ENCODE data around the gene ZNF629.

The ZNF629 gene

DNA sequence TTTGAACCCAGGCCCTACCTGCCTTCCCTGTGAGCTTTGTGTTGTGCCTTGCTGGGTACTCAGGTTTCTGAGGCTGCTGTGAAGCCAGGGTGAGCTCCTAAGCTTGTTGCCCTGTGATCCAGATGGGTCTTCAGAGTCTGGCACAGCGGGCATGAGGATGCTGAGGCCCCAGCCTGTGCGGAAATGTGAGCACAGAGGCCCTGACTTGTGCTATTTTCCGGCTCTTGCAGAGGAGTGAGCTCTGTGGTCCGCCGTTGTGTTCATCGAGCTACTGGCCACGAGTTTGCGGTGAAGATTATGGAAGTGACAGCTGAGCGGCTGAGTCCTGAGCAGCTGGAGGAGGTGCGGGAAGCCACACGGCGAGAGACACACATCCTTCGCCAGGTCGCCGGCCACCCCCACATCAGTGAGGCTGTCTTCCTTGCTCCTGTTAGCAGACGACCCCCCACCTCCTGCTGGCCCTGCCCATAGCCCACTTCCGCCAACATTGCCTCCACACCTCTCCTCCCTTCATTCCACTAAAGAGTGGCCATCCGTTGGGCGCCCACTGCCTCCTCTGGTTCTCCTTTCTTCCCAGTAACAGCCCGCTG lies 36.0 kb downstream of the ZNF629 start:
- H3K9me3 ChIP-seq (ENCODE audit: low read depth, low read length), result no peaks in the 10 kb centered on the region
- no peak for DNase-seq (ENCODE audit: low read depth, low spot score)
- H3K9ac ChIP-seq (ENCODE audit: insufficient read length), result no peak overlapping the region
- peaks cover 19% of the 10 kb centered on the region; the same call in 1 of the 2 replicates for H3K36me3 ChIP-seq (ENCODE audit: insufficient read depth, low read length)
- no peak for TF ChIP-seq EZH2 (IDR thresholded peaks at IDR 0.05)
- TF ChIP-seq FOXP2 (optimal IDR thresholded peaks at IDR 0.05; ENCODE audit: control extremely low read depth, extremely low read length, insufficient read depth), result no peak
- no peak overlapping the region for H3K4me3 ChIP-seq
- no peak overlapping the region for H3K27ac ChIP-seq

DNA sequence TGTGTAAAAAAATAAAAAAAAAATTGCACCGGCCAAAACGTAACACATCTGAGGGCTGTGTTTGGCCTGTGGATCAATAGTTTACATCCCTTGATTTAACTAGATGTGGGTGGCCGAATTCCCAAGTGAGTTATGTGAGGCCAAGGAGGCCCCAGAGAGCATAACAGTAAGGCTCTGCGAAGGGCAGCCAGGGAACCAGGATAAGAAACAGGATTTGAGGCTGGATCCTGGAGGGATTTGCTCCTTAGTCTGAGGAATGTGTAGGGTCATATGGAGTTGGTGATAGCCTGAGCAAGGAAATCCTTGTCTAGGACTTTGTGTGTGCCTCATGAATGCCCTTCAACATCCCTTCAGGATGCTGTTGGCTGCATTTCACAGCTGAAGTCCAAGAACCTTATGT lies 36.8 kb downstream of the ZNF629 start:
- H3K4me3 ChIP-seq, result no peak overlapping the region
- no peak overlapping the region for H3K9ac ChIP-seq (ENCODE audit: insufficient read length)
- no peak for TF ChIP-seq FOXP2 (optimal IDR thresholded peaks at IDR 0.05; ENCODE audit: control extremely low read depth, extremely low read length, insufficient read depth)
- TF ChIP-seq POLR2AphosphoS5 (IDR thresholded peaks at IDR 0.05; ENCODE audit: borderline replicate concordance, low read depth, low read length), result no peak
- TF ChIP-seq EZH2 (IDR thresholded peaks at IDR 0.05), result no peak

DNA sequence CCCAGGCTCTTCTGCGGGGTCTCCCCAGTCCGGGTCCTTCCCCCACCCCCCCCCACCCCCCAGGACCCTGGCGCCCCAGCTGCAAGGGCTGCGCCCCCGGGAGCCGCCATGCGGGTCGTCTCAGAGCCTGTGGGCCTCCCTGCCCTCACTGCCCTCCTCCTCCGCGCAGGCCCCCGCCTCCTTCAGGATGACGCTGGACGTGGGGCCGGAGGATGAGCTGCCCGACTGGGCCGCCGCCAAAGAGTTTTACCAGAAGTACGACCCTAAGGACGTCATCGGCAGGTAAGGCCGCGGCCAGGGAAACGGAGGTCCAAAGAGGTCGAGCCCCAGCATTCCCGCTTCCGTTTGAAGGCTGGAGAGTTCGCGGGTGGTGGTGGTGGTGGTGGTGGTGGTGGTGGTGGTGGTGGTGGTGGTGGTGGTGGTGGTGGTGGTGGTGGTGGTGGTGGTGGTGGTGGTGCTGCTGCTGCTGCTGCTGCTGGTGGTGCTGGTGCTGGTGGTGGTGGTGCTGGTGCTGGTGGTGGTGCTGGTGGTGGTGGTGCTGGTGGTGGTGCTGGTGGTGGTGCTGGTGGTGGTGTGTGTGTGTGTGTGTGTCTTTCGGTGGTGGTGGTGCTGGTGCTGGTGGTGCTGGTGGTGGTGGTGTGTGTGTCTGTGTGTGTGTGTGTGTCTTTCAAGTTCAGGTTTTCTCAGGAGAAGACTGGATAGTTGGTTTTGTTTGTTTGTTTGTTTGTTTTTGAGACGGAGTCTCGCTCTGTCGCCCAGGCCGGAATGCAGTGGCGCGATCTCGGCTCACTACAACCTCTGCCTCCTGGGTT lies 38.2 kb downstream of the ZNF629 start:
- peak overlapping the region; percentile 77 for H3K9ac ChIP-seq (ENCODE audit: insufficient read length)
- no peaks in the 10 kb centered on the region for H3K9me3 ChIP-seq (ENCODE audit: low read depth, low read length)
- H3K27ac ChIP-seq, result no peak overlapping the region
- H3K36me3 ChIP-seq (ENCODE audit: insufficient read depth, low read length), result peaks cover 18% of the 10 kb centered on the region; the same call in 1 of the 2 replicates
- DNase-seq (ENCODE audit: low read depth, low spot score), result no peak
- H3K4me3 ChIP-seq, result peak overlapping the region; percentile 86
- no peak for TF ChIP-seq FOXP2 (optimal IDR thresholded peaks at IDR 0.05; ENCODE audit: control extremely low read depth, extremely low read length, insufficient read depth)
- no peak for TF ChIP-seq EZH2 (IDR thresholded peaks at IDR 0.05)
- TF ChIP-seq POLR2AphosphoS5 (IDR thresholded peaks at IDR 0.05; ENCODE audit: borderline replicate concordance, low read depth, low read length), result no peak

More for the DNA sequence above, 36.8 kb downstream of the ZNF629 start:
- peaks cover 19% of the 10 kb centered on the region; the same call in 1 of the 2 replicates for H3K36me3 ChIP-seq (ENCODE audit: insufficient read depth, low read length)
- no peaks in the 10 kb centered on the region for H3K9me3 ChIP-seq (ENCODE audit: low read depth, low read length)
- H3K27ac ChIP-seq, result no peak overlapping the region
- DNase-seq (ENCODE audit: low read depth, low spot score), result no peak

DNA sequence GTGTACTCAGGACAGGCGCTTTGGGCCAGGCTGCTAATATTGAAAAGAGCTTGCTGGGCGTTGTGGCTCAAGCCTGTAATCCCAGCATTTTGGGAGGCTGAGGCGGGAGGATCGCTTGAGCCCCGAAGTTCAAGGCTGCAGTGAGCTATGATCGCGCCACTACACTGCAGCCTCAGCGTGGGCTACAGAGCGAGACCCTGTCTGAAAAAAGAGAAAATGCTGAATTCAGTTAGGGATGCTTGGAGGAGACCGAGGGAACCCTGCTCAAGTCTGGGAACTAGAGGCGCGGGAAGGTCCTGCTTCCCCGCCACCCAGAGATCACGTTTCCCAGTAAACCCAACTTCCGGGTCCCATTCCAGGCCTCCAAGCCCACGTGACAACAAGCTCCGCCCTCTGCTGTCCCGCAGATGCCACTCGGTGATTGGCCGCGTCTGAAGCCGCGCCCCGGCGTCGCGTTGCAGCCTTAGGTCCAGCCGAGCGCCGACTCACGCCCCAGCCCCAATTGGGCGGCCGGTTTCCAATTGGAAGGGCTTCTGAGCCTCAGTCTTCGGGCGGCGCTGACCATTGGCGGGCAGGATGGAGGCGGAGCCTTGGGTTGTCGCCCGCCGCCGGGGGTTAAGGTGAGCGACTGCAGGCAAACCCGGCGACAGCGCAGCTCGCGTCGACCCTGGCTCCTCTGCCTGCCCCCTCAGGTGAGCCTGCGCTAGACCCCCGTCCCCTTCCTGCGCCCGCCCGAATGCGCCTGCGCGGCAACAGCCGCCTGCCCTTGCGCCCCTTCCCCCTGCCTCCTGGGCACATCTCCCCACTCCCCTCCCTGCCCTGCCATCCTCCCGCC lies 39.0 kb downstream of the ZNF629 start, which contains the start of gene PHKG2:
TSS of gene PHKG2 (plus strand) at position 627 of the 835 bp plus-strand sequence. CDS start 396 bp downstream, outside the sequence.
- Histone ChIP-seq H3K36me3 (ENCODE audit: insufficient read depth, low read length) (peaks cover 15% of the 10 kb centered on the region; the same call in 1 of the 2 replicates), H3K9ac (ENCODE audit: insufficient read length) (peak within 1 kb of the TSS; percentile 77), H3K4me3 (peak within 1 kb of the TSS; percentile 86), H3K27ac (peak within 1 kb of the TSS; percentile 74), H3K9me3 (ENCODE audit: low read depth, low read length) (no peaks in the 10 kb centered on the region)
- peak; percentile 88 for DNase-seq (ENCODE audit: low read depth, low spot score)
- TF ChIP-seq EZH2 (IDR thresholded peaks at IDR 0.05) (no peak), POLR2AphosphoS5 (IDR thresholded peaks at IDR 0.05; ENCODE audit: borderline replicate concordance, low read depth, low read length) (peak; percentile 85)

DNA sequence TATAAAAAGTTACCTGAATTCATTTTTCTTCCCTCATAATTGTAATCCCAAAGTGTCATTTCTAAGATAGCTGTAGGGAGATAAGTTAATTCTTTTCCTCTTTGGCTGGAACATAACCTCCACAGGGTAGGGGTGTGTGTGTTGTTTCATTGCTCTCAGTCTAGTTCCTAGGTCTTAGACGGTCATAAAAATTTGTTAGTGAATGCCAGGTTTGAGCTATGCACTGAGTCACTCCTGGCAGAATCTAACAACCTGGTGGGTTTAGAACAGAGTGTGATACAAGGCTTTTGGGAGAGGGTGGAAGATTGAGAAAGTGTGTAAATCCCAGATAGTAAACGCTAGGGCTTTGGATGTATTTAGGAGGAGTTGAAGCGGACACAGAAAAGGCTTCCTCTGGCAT lies 39.7 kb downstream of the ZNF629 start:
- Histone ChIP-seq H3K36me3 (ENCODE audit: insufficient read depth, low read length) (peaks cover 12% of the 10 kb centered on the region; the same call in 1 of the 2 replicates), H3K4me3 (no peak overlapping the region)

DNA sequence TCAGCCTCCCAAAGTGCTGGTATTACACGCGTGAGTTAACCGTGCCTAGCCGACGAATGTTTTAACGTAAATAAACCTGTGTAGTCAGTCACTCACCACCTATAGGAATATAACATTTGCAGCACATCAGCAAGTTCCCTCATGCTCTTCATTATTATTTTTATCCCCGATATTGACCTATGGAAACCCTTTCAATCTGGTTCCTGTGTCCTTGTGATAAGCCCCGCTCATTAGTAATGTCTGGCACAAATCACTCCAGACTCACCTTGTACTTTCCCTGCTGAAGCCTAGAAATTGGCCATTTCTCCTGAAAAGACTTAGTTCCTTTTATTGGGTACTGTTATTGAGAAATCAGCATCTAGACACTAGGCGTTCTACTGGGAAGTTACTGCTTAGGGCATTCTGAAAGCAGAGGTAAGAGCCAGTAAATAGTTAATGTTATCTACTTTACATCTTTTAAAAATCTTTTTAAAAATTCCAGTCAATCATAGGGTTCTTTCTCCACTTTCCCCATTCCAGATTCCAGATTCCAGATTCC lies 40.3 kb downstream of the ZNF629 start:
- no peak overlapping the region for H3K4me3 ChIP-seq
- H3K27ac ChIP-seq, result peak overlapping the region; percentile 74; the same call in 1 of the 2 replicates
- no peaks in the 10 kb centered on the region for H3K9me3 ChIP-seq (ENCODE audit: low read depth, low read length)
- peaks cover 12% of the 10 kb centered on the region; the same call in 1 of the 2 replicates for H3K36me3 ChIP-seq (ENCODE audit: insufficient read depth, low read length)
- H3K9ac ChIP-seq (ENCODE audit: insufficient read length), result no peak overlapping the region
- TF ChIP-seq FOXP2 (optimal IDR thresholded peaks at IDR 0.05; ENCODE audit: control extremely low read depth, extremely low read length, insufficient read depth) (no peak), EZH2 (IDR thresholded peaks at IDR 0.05) (no peak)
- DNase-seq (ENCODE audit: low read depth, low spot score), result no peak

More for the DNA sequence above, 39.7 kb downstream of the ZNF629 start:
- no peak for DNase-seq (ENCODE audit: low read depth, low spot score)
- Histone ChIP-seq H3K9ac (ENCODE audit: insufficient read length) (no peak overlapping the region), H3K27ac (peak overlapping the region; percentile 74), H3K9me3 (ENCODE audit: low read depth, low read length) (no peaks in the 10 kb centered on the region)
- TF ChIP-seq FOXP2 (optimal IDR thresholded peaks at IDR 0.05; ENCODE audit: control extremely low read depth, extremely low read length, insufficient read depth) (no peak), POLR2AphosphoS5 (IDR thresholded peaks at IDR 0.05; ENCODE audit: borderline replicate concordance, low read depth, low read length) (no peak), EZH2 (IDR thresholded peaks at IDR 0.05) (no peak)

DNA sequence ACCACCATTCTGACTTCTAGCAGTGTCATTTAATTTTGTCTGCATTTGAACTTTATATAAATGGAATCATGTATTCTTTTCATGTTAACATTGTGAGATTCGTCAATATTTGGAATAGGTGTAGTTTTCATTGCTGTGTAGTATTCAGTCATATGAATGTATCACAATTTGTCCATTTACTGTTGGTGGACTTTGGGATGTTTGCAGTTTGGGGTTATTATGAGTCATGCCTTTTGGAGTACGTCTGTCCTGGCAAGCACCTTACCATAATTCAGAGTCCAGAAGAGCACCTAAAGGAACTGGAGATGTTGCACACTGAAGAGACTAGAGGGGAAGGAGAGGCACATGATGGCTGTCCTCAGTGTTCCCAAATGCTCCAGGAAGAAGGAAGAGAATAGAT lies 41.9 kb downstream of the ZNF629 start:
- no peak overlapping the region for H3K9ac ChIP-seq (ENCODE audit: insufficient read length)
- peak overlapping the region; percentile 22; the same call in 1 of the 2 replicates for H3K27ac ChIP-seq
- TF ChIP-seq EZH2 (IDR thresholded peaks at IDR 0.05) (no peak), POLR2AphosphoS5 (IDR thresholded peaks at IDR 0.05; ENCODE audit: borderline replicate concordance, low read depth, low read length) (no peak), FOXP2 (optimal IDR thresholded peaks at IDR 0.05; ENCODE audit: control extremely low read depth, extremely low read length, insufficient read depth) (no peak)

More for the DNA sequence above, 41.9 kb downstream of the ZNF629 start:
- Histone ChIP-seq H3K36me3 (ENCODE audit: insufficient read depth, low read length) (peaks cover 4% of the 10 kb centered on the region; the same call in 1 of the 2 replicates), H3K9me3 (ENCODE audit: low read depth, low read length) (no peaks in the 10 kb centered on the region), H3K4me3 (no peak overlapping the region)
- DNase-seq (ENCODE audit: low read depth, low spot score), result no peak
